ENCODE results near the gene RYR3.

RYR3 gene

GRCh38 chr15:33675246-33675645 lies 364.5 kb downstream of the RYR3 start:
- no peak for DNase-seq (ENCODE audit: low read depth)
- H3K4me3 ChIP-seq (ENCODE audit: low read length), result no peak overlapping the region
- TF ChIP-seq, protein P1, sequence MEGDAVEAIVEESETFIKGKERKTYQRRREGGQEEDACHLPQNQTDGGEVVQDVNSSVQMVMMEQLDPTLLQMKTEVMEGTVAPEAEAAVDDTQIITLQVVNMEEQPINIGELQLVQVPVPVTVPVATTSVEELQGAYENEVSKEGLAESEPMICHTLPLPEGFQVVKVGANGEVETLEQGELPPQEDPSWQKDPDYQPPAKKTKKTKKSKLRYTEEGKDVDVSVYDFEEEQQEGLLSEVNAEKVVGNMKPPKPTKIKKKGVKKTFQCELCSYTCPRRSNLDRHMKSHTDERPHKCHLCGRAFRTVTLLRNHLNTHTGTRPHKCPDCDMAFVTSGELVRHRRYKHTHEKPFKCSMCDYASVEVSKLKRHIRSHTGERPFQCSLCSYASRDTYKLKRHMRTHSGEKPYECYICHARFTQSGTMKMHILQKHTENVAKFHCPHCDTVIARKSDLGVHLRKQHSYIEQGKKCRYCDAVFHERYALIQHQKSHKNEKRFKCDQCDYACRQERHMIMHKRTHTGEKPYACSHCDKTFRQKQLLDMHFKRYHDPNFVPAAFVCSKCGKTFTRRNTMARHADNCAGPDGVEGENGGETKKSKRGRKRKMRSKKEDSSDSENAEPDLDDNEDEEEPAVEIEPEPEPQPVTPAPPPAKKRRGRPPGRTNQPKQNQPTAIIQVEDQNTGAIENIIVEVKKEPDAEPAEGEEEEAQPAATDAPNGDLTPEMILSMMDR (conservative IDR thresholded peaks at IDR 0.05; ENCODE audit: low read depth, low read length), result peak; percentile 53

GRCh38 chr15:33677238-33677830 lies 366.6 kb downstream of the RYR3 start:
- no peak for DNase-seq (ENCODE audit: low read depth)
- no peak overlapping the region for H3K4me3 ChIP-seq (ENCODE audit: low read length)
- TF ChIP-seq, protein P1 (conservative IDR thresholded peaks at IDR 0.05; ENCODE audit: low read depth, low read length), result no peak

DNA sequence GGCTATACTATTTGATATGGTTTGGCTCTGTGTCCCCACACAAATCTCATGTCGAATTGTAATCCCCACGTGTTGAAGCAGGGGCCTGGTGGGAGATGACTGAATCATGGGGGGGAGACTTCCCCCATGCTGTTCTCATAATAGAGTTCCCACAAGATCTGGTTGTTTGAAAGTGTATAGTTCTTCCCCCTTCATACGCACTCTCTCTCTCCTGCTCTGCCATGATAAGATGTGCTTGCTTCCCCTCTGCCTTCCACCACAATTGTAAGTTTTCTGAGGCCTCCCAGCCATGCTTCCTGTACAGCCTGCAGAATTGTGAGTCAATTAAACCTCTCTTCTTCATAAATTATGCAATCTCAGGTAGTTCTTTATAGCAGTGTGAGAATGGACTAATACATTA lies 367.4 kb downstream of the RYR3 start:
- no peak for DNase-seq (ENCODE audit: low read depth)
- TF ChIP-seq, protein P1 (conservative IDR thresholded peaks at IDR 0.05; ENCODE audit: low read depth, low read length), result no peak
- no peak overlapping the region for H3K4me3 ChIP-seq (ENCODE audit: low read length)

GRCh38 chr15:33678602-33679001 lies 367.8 kb downstream of the RYR3 start:
- TF ChIP-seq, protein P1 (conservative IDR thresholded peaks at IDR 0.05; ENCODE audit: low read depth, low read length), result no peak
- no peak for DNase-seq (ENCODE audit: low read depth)
- H3K4me3 ChIP-seq (ENCODE audit: low read length), result no peak overlapping the region

GRCh38 chr15:33679061-33679460 lies 368.3 kb downstream of the RYR3 start:
- TF ChIP-seq, protein P1 (conservative IDR thresholded peaks at IDR 0.05; ENCODE audit: low read depth, low read length), result no peak
- DNase-seq (ENCODE audit: low read depth), result no peak
- no peak overlapping the region for H3K4me3 ChIP-seq (ENCODE audit: low read length)

DNA sequence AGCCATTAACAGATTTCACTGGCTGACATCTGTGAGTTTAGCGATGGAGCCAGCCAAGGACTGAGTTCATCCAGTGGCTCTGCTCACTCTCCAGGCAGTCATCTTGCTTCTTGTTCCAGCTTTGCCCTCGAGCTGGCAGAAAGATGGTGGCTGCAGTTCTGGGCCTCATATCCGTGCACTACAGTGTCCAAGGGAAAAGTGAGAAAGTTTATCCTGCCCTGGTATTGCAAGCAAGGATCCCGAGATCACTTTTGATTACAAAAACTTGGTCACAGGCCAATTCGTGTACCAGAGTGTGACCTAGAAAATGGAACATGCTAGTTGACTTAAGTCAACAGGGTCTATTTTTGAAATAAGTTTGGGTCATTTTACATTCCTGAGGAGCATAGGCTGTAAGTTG lies 369.6 kb downstream of the RYR3 start:
- no peak for DNase-seq (ENCODE audit: low read depth)
- TF ChIP-seq, protein P1 (conservative IDR thresholded peaks at IDR 0.05; ENCODE audit: low read depth, low read length), result no peak
- H3K4me3 ChIP-seq (ENCODE audit: low read length), result no peak overlapping the region

DNA sequence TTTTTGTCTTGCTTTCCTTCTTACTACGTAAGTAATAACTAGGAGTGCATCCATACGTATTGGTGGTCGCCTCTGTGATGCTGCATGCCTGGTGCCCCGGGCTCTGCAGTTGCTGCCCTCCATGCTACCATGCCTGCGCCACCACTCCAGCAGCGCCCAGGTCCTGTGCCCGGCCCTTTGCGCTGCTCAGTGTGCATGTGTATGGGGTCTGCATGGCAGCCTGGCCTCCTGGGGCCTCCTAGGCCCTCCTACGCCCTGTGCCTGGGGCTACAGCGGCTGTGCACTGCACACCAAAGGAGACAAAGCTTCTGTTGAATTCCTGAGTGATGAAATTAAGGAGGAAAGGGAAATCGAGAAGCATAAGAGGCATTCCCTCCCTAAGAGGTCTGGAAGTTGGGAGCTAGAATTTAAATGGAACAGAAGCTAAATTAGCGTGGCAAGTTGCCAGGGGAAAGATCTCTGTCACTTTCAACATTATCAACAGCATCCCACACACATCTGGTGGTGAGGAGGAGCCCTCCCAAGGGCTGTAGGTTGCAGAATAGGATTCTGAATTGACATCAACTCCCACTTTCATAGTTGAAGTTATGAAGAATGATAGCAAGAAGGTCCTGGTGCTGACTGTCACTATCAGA lies 382.5 kb downstream of the RYR3 start:
- DNase-seq (ENCODE audit: low read depth), result no peak
- TF ChIP-seq, protein P1 (conservative IDR thresholded peaks at IDR 0.05; ENCODE audit: low read depth, low read length), result no peak

More for the DNA sequence above, 382.5 kb downstream of the RYR3 start:
- no peak overlapping the region for H3K4me3 ChIP-seq (ENCODE audit: low read length)
